Forelimb muscle (tissue), 1 donor: ENCODE data around the gene GCKR. TPM values are rescaled to one million over a fixed set of nuclear protein-coding genes. Genes with fewer than 3 reads are reported as not detected.

Experiments used
- DNase-seq: peaks from one replicate; pipeline ENCODE4 v3.0.0-alpha.2; 2013; ENCODE audit warnings: low read depth
- polyA plus RNA-seq: library from polyadenylated mRNA; unstranded; fragments of 120-200 nt; gene quantifications from one replicate; pipeline ENCODE4 v1.2.1, GENCODE V29; 2013; ENCODE audit not compliant: insufficient read length

GCKR gene, protein sequence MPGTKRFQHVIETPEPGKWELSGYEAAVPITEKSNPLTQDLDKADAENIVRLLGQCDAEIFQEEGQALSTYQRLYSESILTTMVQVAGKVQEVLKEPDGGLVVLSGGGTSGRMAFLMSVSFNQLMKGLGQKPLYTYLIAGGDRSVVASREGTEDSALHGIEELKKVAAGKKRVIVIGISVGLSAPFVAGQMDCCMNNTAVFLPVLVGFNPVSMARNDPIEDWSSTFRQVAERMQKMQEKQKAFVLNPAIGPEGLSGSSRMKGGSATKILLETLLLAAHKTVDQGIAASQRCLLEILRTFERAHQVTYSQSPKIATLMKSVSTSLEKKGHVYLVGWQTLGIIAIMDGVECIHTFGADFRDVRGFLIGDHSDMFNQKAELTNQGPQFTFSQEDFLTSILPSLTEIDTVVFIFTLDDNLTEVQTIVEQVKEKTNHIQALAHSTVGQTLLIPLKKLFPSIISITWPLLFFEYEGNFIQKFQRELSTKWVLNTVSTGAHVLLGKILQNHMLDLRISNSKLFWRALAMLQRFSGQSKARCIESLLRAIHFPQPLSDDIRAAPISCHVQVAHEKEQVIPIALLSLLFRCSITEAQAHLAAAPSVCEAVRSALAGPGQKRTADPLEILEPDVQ
- not detected for polyA plus RNA-seq

DNA sequence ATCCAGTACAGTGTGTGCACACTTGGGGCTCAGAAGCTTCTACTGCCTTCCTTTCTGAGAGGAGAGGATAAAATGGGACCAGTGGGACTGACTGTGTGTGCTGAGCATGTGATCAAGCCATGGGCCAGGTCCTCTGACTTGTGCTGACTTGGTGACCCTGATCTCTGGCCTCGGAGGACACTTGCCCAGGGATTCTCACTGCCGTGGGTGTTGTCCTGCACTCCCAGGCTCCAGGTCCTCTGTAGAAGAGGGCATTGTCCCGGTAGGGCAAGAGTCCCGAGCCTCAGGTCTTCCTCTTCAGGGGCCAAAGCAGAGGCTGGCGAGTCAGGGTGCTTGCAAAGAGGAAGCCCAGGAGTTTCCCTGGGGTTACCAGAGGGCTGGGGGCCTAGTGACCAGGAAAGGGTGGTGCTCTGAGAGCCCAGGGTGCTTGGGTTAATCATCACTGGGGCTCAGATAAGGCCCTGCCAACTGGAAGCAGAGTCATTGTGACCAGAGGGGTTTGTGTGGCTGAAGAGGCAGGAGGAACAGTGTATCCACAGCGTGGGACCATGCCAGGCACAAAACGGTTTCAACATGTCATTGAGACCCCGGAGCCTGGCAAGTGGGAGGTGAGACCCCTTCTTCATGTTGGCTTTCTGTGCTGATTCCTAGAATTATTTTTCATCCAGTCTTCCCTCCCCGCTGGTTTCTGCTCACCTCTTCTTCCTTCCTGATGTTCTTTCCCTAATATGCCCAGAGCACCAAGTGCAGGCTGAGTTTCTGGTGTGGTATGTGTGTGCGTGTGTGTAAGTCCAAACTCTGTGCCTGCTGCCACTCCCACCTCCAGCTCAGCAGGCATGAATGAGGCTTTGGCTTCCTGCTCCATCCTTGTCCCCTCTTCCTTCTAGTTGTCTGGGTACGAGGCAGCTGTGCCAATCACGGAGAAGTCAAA, at the start of gene GCKR:
Gene GCKR (plus strand): TSS at position 483 of the 931 bp plus-strand sequence. CDS start 66 bp downstream, at position 549.
- DNase-seq: no peak

DNA sequence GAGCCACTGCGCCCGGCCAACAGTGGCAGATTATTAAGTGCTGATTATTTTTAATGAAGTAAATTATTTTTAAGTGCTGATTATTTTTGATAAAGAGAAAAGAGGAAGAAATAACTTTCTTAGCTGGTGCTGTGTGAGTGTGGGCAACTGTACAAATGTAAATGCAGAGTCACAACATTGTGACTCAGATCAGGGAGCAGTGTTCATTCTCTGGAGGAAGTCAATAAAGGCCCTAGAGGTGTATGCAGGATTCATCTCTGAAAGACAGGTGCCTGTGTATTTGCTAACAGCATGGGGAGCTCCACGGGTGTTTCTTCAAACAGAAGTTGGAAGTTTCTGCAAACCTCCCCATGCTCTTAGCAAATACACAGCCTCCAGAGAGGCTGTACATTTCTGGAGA, 48.3 kb upstream of the GCKR start:
- DNase-seq: no peak

DNA sequence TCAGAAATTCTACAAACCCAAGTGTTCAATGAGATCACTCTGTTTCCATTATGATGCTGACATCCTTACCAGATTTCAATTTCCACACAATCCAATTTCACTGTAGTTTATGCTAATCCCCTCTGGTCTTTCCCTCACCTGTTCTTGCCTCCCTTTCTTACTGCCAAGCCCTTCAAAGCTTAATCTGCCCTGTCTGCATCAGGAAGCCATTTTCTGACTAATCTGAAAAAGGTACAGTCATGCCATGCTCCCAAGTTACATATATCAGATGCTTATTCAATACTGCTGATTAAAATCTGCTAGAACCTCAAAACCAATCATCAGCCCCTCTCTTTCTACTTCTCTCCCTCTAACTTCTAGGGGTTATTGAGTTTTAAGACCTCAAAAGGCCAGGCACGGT, 45.5 kb upstream of the GCKR start:
- no peak for DNase-seq

DNA sequence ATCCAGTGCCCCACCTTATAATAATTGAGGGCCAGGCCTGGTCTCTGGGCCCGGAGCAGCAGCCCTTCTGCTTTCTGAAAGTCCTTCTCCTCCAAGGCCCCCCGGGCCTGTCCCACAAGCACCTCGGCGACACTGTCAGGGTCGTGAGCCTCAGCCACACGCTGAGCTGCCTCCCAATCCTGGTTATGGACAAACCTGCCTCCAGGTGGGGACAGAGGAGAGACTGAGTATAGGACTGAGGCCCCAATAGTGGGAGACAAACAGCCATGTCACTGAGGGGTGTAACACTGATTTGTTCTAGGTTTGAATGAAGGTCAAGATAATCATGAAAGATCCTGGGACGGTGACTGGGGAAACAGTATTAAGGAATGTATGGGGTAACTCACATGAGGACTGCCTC, 42.7 kb upstream of the GCKR start:
- DNase-seq: no peak

DNA sequence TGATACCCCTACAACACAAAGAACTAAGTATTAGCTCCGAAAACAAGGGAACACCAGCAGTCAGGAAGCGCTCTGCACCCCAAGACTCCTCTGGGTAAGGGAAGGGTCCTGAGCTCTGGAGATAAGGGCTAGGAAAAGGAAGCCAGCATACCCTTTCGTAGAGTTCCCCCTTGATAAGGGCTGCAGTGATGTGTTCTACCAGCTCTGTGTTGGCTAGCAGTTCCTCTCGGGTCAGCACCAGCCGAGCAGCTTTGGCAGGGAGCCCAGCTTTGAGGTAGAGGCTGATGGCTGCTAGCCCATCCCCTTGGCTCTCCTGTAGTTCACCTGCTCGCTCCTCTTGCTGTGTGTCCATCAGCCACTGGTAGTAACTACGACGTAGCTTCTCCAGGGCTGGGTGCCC, 35.5 kb upstream of the GCKR start:
- no peak for DNase-seq

DNA sequence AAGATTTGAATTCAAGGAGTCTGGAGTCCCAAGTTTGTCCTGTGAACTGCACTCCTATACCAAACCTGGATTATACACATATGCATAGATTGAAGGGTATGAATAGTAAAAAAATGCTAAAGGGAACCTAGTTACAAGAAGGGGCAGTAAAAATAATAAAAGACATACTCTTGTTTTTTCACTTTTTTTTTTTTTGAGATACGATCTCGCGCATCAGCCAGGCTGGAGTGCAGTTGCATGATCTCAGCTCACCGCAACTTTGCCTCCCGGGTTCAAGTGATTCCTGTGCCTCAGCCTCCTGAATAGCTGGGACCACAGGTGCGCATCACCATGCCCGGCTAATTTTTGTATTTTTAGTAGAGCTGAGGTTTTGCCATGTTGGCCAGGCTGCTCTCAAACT, 32.2 kb upstream of the GCKR start:
- no peak for DNase-seq

DNA sequence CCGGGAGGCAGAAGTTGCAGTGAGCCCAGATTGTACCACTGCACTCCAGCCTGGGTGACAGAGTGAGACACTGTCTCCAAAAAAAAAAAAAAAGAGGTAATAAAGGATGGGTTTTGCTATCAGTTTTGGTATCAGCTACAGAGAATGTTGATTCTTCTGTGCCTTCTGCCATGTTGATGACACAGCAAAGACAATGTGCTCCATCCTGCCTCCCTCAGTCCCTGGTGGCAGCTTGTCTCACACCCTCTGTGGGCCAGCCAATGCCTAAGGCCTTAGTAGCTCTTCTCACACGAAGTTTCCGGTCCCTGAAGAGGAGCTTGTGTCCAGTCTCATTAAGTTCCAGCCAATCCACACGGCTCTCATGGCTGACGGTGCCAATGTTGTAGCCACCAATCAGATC, 24.7 kb upstream of the GCKR start:
- no peak for DNase-seq

DNA sequence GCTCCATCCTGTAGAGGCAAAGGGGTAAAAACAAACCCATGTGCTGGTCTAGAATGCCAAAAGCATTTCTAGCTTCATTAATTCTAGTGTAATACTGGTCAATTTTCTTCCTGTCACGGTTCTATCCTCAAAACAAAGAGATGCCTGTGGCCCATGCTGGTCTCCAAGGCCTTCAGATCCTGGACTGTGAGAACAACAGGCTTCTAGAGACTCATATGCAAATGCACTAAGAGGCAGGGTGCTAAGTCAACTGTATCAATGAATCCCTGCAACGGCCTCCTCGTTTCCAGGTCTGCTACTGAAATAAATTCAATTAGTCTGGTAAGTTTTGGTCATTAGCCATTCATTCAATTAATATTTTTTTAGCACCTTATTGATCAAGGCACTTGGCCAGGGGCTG, 11.1 kb upstream of the GCKR start:
- no peak for DNase-seq

DNA sequence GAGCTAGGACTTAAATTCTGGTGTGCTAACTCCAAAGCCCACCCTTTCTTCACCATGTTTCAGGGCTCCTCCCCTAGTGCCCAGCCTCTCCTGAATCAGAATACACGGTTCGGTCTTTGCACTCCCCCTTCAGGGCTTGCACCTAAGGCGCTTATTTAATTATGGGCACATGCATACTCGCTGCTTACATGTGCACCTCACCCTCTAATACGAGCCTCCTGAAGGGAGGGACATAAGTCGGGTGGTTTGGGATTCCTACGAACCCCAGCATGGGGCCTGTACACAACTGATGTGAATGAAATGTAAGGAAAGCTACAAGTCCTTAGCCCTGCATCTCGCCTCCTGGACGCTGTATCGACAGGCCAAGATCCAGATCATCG, 7.5 kb upstream of the GCKR start:
- DNase-seq: no peak

DNA sequence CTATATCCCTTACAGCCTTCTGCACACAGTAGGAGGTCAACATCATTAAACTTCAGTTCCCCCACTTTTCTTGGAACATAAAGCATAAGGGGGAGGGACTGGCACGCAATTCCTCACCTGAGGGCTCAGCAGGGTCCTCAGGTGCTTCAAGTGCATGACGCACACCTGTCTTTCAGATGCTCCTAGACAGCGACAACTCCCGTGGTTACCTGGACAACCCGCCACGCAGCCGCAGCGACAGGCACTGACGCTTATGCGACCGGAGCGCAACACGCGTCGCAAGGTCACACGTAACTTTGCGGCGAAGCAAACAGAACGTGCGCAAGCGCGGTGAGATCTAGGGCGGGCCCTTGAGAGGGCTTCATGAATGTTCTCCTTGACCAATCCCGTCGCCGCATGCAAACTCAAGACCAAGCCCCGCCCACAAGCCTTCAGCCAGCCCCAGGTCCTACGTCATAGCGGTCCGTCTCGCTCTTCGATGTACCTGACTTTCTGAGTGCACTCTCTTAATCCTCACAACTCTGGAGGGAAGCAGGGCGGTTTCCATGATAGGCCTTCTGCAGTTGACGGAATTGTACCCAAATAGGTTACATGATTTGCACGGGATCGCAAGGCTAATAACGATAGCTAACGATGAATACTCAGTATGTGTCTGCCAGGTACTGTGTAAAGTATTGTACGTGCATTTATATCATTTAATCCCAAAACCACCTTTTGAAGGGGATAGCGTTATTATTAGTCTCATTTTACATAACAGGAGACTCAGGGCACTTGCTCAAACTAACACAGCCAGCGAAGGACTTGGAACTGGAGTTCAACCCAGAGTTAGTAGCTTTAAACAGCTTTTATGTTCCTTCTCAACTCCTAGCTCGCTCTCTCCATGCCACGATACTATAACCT, 6.9 kb upstream of the GCKR start, which contains the start of gene IFT172:
Gene IFT172 (minus strand): TSS at position 246 of the 900 bp plus-strand sequence. CDS start 90 bp downstream, at position 156.
- peak; percentile 94 for DNase-seq

DNA sequence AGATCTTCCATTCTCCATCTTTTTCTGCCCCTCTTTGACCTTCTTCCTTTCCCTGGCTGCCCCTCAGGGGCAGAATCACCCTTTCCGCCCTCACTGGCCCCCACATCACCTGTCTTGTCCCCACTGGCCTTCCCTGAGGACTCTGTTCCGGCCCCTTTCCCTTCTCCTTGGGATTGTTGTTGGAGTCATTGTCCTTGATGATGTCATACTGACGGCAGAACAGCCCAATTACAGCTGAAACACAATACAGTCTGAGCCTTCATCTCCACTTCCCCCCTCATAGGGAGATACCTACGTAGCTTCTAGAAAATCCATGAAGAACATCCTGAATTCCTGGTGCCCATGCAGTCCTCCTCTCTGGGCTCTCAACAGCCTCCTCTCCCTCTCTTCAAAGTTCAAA, 4.1 kb upstream of the GCKR start:
- no peak for DNase-seq

DNA sequence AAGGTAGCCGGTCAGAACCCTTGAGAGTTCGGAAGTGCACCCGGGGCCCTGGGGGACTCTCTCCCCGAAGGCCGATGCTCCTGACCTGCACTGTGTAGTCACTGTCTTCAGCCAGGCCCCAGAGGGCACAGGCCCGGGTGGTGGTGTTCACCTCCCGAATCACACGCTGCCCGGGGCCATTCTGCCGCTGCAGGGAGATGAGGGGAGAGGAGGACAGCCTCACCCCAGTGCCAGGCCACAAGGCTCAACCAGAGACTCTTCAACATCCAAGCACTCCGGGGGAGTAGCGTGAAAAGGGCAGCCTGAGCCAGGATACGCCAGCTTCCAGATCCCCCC, 2.7 kb upstream of the GCKR start:
- no peak for DNase-seq

DNA sequence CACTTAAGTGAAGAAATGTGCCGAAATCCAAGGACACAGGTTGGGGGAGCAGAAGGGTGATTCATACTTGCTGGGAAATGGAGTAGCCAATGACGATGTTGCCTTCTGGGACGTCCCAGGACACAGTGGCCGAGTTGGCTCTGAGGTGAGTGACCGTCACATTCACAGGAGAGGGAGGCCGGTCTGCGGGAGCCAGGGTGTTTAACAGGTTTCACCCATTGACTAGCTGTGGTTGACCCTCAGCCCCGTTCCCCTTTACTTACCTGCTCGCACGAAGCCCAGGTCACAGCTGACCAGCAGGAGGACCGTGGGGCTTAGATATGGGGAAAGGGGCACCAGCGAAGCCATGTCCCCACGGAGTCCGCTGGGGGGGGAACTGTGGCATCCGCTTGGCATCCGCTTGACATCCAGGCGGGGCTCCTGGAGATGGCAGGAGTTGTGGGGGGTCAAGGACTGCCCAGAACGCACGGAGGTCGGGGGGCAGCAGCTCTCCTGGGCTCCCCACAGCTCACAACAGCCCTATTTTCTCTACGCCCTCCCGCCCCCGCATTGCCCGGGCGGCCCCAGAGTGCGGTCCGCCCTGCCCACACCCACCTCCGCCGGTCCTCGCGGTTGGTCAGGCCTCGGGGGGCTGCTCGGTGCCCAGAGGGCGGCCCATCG, 2.2 kb upstream of the GCKR start:
- DNase-seq: no peak

DNA sequence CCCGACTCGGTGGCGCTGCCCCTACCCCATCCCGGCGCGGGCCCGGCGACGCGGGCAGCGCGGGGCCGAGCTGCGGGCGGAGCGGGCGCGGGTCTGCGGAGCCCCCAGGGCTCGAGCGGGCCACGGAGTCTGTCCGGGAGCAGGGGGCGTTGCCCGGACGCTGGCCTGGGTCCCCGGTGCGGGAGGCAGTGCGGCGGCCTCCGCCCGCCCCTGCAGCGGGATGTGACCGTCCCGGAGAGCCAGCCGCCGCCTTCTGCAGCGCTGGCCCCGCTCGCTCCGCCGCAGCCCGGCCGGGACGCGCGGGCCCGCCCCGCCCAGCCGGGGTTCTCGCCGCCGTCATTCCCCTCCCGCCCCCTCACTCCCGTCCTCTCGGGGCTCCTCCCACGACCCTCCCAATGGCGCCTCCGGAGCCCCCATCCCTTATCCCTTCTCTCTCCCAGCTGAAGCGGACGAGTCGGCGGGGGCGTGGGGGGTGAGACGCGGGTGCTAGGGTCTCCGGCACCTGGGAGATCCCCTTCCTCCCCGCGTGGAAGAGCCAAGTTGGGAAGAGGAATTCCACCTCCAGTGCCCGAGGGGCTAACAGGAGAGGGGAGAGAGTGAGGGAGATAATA, 1.6 kb upstream of the GCKR start, which contains the start of gene FNDC4:
Gene FNDC4 (minus strand): TSS at position 257 of the 611 bp plus-strand sequence. CDS start 521 bp downstream, outside the sequence.
- no peak for DNase-seq

DNA sequence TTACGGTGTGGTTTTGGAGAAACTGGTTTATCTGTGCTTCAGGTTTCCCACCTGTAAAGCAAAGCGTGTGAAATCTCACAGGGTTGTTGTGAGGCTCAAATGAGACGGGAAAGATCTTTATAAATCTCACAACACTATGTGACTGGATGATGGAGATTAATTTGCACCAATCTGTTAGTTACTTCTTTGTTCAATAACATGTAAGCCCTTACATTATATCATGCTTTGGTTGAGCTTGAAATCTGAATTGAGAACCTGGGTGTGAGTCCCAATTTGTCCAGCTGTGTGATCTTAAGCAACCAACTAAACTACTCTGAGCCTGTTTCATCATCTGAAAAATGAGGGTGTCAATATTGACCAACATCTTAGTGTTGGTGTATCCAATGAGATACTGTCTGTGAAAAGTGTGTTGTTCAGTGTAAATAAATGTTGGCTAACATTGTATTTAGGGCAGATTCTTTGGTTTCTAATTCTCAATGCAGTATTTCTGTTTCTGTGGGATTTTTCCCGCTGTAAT, 741 bp upstream of the GCKR start:
- no peak for DNase-seq

DNA sequence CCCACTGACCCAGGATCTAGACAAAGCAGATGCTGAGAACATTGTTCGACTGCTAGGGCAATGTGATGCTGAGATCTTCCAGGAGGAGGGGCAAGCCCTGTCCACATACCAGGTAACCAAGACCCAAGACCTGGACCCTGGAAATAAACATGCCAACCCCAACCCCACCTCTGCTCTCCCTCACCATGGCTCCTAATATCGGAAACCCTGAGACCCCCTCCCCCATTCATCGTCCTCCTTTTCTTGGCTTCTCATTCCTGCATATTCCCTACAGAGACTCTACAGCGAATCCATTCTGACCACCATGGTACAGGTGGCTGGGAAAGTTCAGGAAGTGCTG, 619 bp downstream of the GCKR start:
- DNase-seq: no peak

DNA sequence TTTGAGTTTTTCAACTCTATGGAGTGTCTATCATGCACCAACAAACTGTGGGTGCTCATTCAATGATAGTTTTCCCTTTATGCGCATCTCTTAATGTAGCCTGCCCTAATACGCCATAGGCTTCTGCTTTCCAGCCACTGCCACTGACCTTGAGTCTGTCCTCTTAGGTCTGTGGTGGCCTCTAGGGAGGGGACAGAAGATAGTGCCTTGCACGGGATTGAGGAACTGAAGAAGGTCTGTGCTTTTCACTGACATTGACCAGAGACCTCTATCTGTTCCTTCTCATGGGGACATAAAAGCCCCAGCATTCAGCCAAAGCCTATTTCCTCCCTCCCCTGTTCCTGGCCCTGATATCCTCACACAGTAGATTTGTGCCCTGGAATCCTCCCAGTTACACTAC, 2.3 kb downstream of the GCKR start:
- no peak for DNase-seq

DNA sequence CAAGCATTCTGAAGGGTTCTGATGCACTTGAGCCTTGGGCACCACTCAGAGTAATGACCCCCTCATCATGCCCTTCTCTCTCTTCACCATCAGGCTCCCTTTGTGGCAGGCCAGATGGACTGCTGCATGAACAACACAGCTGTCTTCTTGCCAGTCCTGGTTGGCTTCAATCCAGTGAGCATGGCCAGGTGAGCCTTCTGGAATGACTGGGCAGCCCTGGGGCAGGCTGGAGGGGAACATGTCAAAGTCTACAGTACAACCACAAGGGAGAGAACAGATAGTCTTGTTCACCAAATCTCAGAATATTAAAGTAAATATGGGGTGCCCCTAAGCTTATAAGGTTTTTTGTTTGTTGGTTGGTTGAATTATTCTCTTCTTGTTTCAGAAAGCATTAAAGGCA, 4.4 kb downstream of the GCKR start:
- no peak for DNase-seq

DNA sequence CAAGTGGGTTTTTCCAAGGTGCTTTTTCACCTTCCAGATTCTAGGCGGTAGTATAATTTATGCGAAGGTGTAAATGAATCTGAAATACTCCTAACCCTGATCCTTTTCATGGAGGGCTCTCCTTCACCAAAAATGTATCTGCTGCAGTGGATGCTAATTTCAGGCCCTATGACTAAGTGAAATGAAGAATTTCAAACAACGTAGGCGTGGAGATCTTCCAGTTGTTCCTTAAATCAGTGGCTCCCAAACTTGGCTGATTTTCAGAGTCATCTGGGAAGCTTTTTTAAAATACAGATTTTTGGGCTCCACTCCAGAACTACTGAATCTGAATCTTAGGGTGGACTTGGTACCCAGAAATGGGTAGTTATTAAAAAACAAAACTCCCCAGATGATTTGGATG, 5.5 kb downstream of the GCKR start:
- no peak for DNase-seq

DNA sequence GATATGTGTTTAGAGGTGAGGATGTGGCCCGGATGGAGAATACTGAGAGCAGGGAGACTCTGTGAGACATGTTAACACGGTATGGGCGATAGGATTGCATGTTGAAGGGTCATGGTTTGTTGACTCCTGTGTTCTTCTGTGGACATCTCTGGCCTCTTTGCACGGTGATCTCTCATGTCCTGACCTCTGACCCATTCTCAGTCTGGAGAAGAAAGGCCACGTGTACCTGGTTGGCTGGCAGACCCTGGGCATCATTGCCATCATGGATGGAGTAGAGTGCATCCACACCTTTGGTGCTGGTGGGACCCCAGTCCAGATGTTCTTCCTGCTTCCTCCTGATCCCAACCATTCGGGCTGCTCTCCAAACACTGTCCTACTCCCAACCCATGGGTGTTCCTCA, 9.9 kb downstream of the GCKR start:
- DNase-seq: no peak
